HEK293 (cell line): ENCODE results near the gene PYGM.

Source experiments
- CTCF ChIA-PET: fragments of 350-600 bp; formaldehyde crosslinking; extraction: SDS; loops from one replicate; lab custom pipeline; 2021; ENCODE audit warnings: antibody characterized with exemption; lab: Yijun Ruan, JAX
- POLR2A ChIA-PET: fragments of 300-600 bp; formaldehyde crosslinking; extraction: SDS; loops from one replicate; lab custom pipeline; 2020; ENCODE audit warnings: antibody characterized with exemption, inconsistent platforms; lab: Yijun Ruan, JAX
- H3K27ac ChIP-seq: fragments of 200-500 bp; sonication (Bioruptor generic); 2 replicates; pipeline ENCODE4 v1.5.1; 2014; ENCODE audit warnings: low read depth, low read length, control low read depth, inconsistent platforms; ENCODE audit errors: extremely low read depth
- H3K36me3 ChIP-seq, 2 experiments: fragments of 200-500 bp in 1 of 2; sonication (Bioruptor generic) in 1 of 2; 1 replicate in 1 of 2; 2 replicates in 1 of 2; pipeline ENCODE4 v1.5.1; 2014 to 2017; ENCODE audit warnings: inconsistent platforms in 2 of 2, low read length in 2 of 2; ENCODE audit not compliant: control insufficient read depth in 2 of 2, insufficient read depth in 1 of 2
- H3K4me1 ChIP-seq: fragments of 200-500 bp; sonication (Bioruptor generic); 2 replicates; pipeline ENCODE4 v1.5.1; 2014; ENCODE audit warnings: mild to moderate bottlenecking, low read length, inconsistent platforms; ENCODE audit not compliant: control insufficient read depth, insufficient read depth
- H3K4me3 ChIP-seq: 2 replicates; pipeline ENCODE4 v1.5.1; 2011; ENCODE audit warnings: low read depth, mild to moderate bottlenecking, control low read depth, low read length, moderate library complexity
- H3K9me3 ChIP-seq: fragments of 200-500 bp; sonication (Bioruptor generic); 2 replicates; pipeline ENCODE4 v1.5.1; 2014; ENCODE audit warnings: low read depth, low read length, inconsistent platforms; ENCODE audit not compliant: control insufficient read depth, insufficient read depth
- BCL11A ChIP-seq: fragments of 450-650 bp; formaldehyde crosslinking; IDR thresholded peaks from 2 replicates; pipeline ENCODE4 v1.5.1; 2016; ENCODE audit warnings: low read depth, missing biosample characterization, missing genetic modification characterization
- BCL11B ChIP-seq: fragments of 450-650 bp; formaldehyde crosslinking; IDR thresholded peaks from 2 replicates; pipeline ENCODE4 v1.5.1; 2016; ENCODE audit warnings: low read depth, missing biosample characterization, missing genetic modification characterization
- EGR2 ChIP-seq: fragments of 450-650 bp; formaldehyde crosslinking; IDR thresholded peaks from 2 replicates; pipeline ENCODE4 v1.5.1; 2016; ENCODE audit warnings: low read depth, missing biosample characterization, missing genetic modification characterization
- GLIS2 ChIP-seq: fragments of 450-650 bp; formaldehyde crosslinking; IDR thresholded peaks from 2 replicates; pipeline ENCODE4 v1.5.1; 2016; ENCODE audit warnings: missing biosample characterization, missing genetic modification characterization
- KLF7 ChIP-seq: fragments of 450-650 bp; formaldehyde crosslinking; IDR thresholded peaks from 2 replicates; pipeline ENCODE4 v1.5.1; 2016; ENCODE audit warnings: missing biosample characterization, missing genetic modification characterization, borderline replicate concordance
- MEIS1 ChIP-seq: sonication (generic); formaldehyde crosslinking; IDR thresholded peaks from 2 replicates; pipeline ENCODE4 v1.8.1; 2022; ENCODE audit warnings: missing genetic modification reagents, mild to moderate bottlenecking, borderline replicate concordance
- PRDM10 ChIP-seq: fragments of 450-650 bp; formaldehyde crosslinking; IDR thresholded peaks from 2 replicates; pipeline ENCODE4 v1.5.1; 2016; ENCODE audit warnings: missing biosample characterization, missing genetic modification characterization
- TRIM28 ChIP-seq: IDR thresholded peaks from 2 replicates; pipeline ENCODE4 v1.6.1; 2011; ENCODE audit warnings: low read length, control low read depth, borderline replicate concordance
- ZBTB17 ChIP-seq: fragments of 450-650 bp; formaldehyde crosslinking; IDR thresholded peaks from 2 replicates; pipeline ENCODE4 v1.5.1; 2016; ENCODE audit warnings: missing biosample characterization, missing genetic modification characterization
- ZIC2 ChIP-seq: fragments of 450-650 bp; formaldehyde crosslinking; IDR thresholded peaks from 2 replicates; pipeline ENCODE4 v1.5.1; 2016; ENCODE audit warnings: missing biosample characterization, missing genetic modification characterization
- ZNF341 ChIP-seq: fragments of 450-650 bp; formaldehyde crosslinking; IDR thresholded peaks from 2 replicates; pipeline ENCODE4; 2016; ENCODE audit warnings: low read depth, missing biosample characterization, missing genetic modification characterization
- ZNF350 ChIP-seq: fragments of 450-650 bp; formaldehyde crosslinking; IDR thresholded peaks from 2 replicates; pipeline ENCODE4 v1.5.0; 2017; ENCODE audit warnings: missing biosample characterization, mild to moderate bottlenecking, missing genetic modification characterization
- ZNF394 ChIP-seq: fragments of 450-650 bp; formaldehyde crosslinking; IDR thresholded peaks from 2 replicates; pipeline ENCODE4 v1.5.1; 2016; ENCODE audit warnings: missing biosample characterization, missing genetic modification characterization, mild to moderate bottlenecking, moderate library complexity, borderline replicate concordance
- ZNF501 ChIP-seq: fragments of 450-650 bp; formaldehyde crosslinking; IDR thresholded peaks from 2 replicates; pipeline ENCODE4 v1.5.1; 2016; ENCODE audit warnings: missing biosample characterization, missing genetic modification characterization
- ZNF585B ChIP-seq: fragments of 450-650 bp; formaldehyde crosslinking; IDR thresholded peaks from 2 replicates; pipeline ENCODE4 v1.5.1; 2016; ENCODE audit warnings: missing biosample characterization, missing genetic modification characterization
- ZNF610 ChIP-seq: fragments of 450-650 bp; formaldehyde crosslinking; IDR thresholded peaks from 2 replicates; pipeline ENCODE4 v1.5.1; 2016; ENCODE audit warnings: missing biosample characterization, missing genetic modification characterization, borderline replicate concordance
- ZNF624 ChIP-seq: fragments of 450-650 bp; formaldehyde crosslinking; IDR thresholded peaks from 2 replicates; pipeline ENCODE4 v1.5.1; 2017; ENCODE audit warnings: missing biosample characterization, missing genetic modification characterization
- ZNF639 ChIP-seq: fragments of 450-650 bp; formaldehyde crosslinking; IDR thresholded peaks from 2 replicates; pipeline ENCODE4 v1.5.1; 2016; ENCODE audit warnings: missing biosample characterization, missing genetic modification characterization
- ZNF654 ChIP-seq: fragments of 450-650 bp; formaldehyde crosslinking; IDR thresholded peaks from 2 replicates; pipeline ENCODE4 v1.5.1; 2016; ENCODE audit warnings: low read depth, missing biosample characterization, missing genetic modification characterization
- ZNF776 ChIP-seq: fragments of 450-650 bp; formaldehyde crosslinking; IDR thresholded peaks from 2 replicates; pipeline ENCODE4 v1.5.0; 2017; ENCODE audit warnings: missing biosample characterization, missing genetic modification characterization, borderline replicate concordance
- ZNF777 ChIP-seq: fragments of 450-650 bp; formaldehyde crosslinking; IDR thresholded peaks from 2 replicates; pipeline ENCODE4 v1.5.1; 2017; ENCODE audit warnings: missing biosample characterization, missing genetic modification characterization, borderline replicate concordance
- ZNF785 ChIP-seq: fragments of 450-650 bp; formaldehyde crosslinking; IDR thresholded peaks from 2 replicates; pipeline ENCODE4 v1.5.1; 2016; ENCODE audit warnings: missing biosample characterization, missing genetic modification characterization

PYGM gene

GRCh38 chr11:64800303-64801157 is 40.8 kb upstream of the PYGM start:
- H3K4me3 ChIP-seq: no peak overlapping the region
- H3K36me3 ChIP-seq: peaks cover 0 to 42% of the 10 kb centered on the region in 2 experiments; a peak in 1 of 3 replicates
- no peak overlapping the region for H3K27ac ChIP-seq
- CTCF ChIA-PET: interaction anchor here (0.5 to 1.6 kb wide), 5 partner anchors 10 to 88 kb away, joined by 3 to 4 read pairs (median 3); no protein-coding TSS in a partner anchor
- POLR2A ChIA-PET: interaction anchor here (2.5 kb wide), 1 partner anchor 22 kb away, joined by 13 read pairs; the partner anchor contains the start of gene SF1
- no peaks in the 10 kb centered on the region for H3K9me3 ChIP-seq
- H3K4me1 ChIP-seq: peaks cover 4% of the 10 kb centered on the region
- TF ChIP-seq ZNF654 (no peak), BCL11B (tag by site-specific recombination) (peak; percentile 95), BCL11A (peak; percentile 67; the same call in 1 of the 2 replicates)

- Histone ChIP-seq H3K27ac (no peak overlapping the region), H3K9me3 (no peaks in the 10 kb centered on the region), H3K4me3 (no peak overlapping the region), H3K4me1 (peaks cover 4% of the 10 kb centered on the region), H3K36me3 (peaks cover 0 to 34% of the 10 kb centered on the region in 2 experiments; a peak in 1 of 3 replicates)
- CTCF ChIA-PET: interaction anchor here (0.6 to 1.6 kb wide), 7 partner anchors 10 to 88 kb away, joined by 3 to 4 read pairs (median 3); no protein-coding TSS in a partner anchor
- no peak for TF ChIP-seq ZNF639
- 0 out of 2 replicates have a peak, but pooled peaks have one; percentile 39 for TF ChIP-seq PRDM10
- TF ChIP-seq, all 188 proteins: peak for 1
- POLR2A ChIA-PET: interaction anchor here (2.5 kb wide), 1 partner anchor 21 kb away, joined by 13 read pairs; the partner anchor contains the start of gene SF1
Measured at GRCh38 chr11:64799623-64800302, 40.0 kb upstream of the PYGM start.

- TF ChIP-seq ZNF341 (no peak), ZNF501 (tag by site-specific recombination) (no peak), ZNF624 (tag by site-specific recombination) (no peak), ZNF777 (tag by site-specific recombination) (no peak), KLF7 (tag by site-specific recombination) (no peak), EGR2 (tag by site-specific recombination) (no peak), ZNF776 (no peak), ZNF610 (tag by site-specific recombination) (no peak), ZIC2 (tag by site-specific recombination) (no peak), ZNF585B (tag by site-specific recombination) (no peak), TRIM28 (no peak), GLIS2 (no peak), ZNF394 (tag by site-specific recombination) (no peak), MEIS1 (CRISPR knock-in tag) (no peak), ZNF785 (tag by site-specific recombination) (no peak), ZBTB17 (tag by site-specific recombination) (no peak), ZNF350 (tag by site-specific recombination) (no peak)
- Histone ChIP-seq H3K4me3 (no peak overlapping the region), H3K4me1 (peaks cover 4% of the 10 kb centered on the region), H3K36me3 (peaks cover 0 to 29% of the 10 kb centered on the region in 2 experiments; a peak in 1 of 3 replicates), H3K27ac (no peak overlapping the region), H3K9me3 (no peaks in the 10 kb centered on the region)
- ChIA-PET CTCF (interaction anchor here (0.6 to 1.6 kb wide), 7 partner anchors 10 to 89 kb away, joined by 3 to 4 read pairs (median 3); no protein-coding TSS in a partner anchor), POLR2A (interaction anchor here (2.5 kb wide), 1 partner anchor 21 kb away, joined by 13 read pairs; the partner anchor contains the start of gene SF1)
Measured at GRCh38 chr11:64799256-64799622, 39.5 kb upstream of the PYGM start.
